ENCODE measurements around the gene DPH2. TPM values are rescaled to one million over a fixed set of nuclear protein-coding genes. Genes with fewer than 3 reads are reported as not detected.

Gene DPH2
- total RNA-seq, 3 donors from 2014 or later = 16.2 to 22.0 (median 18.3) TPM

DNA sequence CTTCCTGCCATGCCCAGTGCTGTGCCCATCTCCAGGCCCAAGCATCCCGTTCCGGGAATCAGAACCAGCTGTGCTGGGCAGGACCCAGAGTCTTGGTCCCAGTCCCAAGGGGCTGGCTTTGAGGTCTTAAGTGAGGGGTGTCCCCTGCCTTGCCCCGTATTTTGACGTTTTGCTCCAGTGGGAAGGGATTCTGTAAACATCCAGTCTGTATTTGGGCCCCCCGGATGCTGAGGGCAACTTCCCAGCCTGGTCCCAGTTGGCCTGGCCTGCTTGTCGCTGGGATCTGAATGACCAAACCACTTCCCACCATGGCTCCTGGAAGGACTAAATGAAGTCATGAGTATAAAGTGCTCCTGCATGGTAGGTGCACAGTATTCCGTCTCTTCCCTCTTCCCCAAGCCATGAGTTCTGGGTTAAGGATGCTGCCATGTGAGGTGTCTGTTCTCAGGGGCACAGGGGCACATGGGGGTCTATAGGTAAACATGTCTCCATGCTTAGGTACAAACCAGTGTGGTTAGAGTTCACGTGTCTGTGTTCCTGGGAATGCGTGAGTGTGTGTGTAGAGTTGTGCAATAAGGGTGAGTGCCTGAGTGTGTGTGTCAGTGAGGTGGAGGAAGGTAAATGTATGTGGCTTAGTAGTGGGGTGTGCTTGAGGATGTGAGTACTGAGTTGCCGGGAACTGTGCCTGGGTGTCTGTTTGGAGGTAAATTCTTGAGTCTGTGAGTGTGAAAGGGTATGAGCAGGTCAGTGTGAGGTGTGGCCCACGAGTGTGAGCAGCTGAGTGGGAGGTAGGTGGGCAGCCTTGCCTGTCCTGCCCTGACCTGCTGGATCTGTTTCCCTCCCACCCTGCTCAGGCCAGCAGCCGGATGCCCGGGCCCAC, 10.7 kb downstream of the DPH2 start:
- TF ChIP-seq POLR2AphosphoS5 (IDR thresholded peaks at IDR 0.05) (no peak), POLR2A (IDR thresholded peaks at IDR 0.05) (no peak)
- TF ChIP-seq, protein P1, sequence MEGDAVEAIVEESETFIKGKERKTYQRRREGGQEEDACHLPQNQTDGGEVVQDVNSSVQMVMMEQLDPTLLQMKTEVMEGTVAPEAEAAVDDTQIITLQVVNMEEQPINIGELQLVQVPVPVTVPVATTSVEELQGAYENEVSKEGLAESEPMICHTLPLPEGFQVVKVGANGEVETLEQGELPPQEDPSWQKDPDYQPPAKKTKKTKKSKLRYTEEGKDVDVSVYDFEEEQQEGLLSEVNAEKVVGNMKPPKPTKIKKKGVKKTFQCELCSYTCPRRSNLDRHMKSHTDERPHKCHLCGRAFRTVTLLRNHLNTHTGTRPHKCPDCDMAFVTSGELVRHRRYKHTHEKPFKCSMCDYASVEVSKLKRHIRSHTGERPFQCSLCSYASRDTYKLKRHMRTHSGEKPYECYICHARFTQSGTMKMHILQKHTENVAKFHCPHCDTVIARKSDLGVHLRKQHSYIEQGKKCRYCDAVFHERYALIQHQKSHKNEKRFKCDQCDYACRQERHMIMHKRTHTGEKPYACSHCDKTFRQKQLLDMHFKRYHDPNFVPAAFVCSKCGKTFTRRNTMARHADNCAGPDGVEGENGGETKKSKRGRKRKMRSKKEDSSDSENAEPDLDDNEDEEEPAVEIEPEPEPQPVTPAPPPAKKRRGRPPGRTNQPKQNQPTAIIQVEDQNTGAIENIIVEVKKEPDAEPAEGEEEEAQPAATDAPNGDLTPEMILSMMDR (IDR thresholded peaks at IDR 0.05) = no peak
- Histone ChIP-seq H3K4me1 (peaks cover 0 to 18% of the 10 kb centered on the region in 2 donors), H3K27me3 (no peaks in the 10 kb centered on the region), H3K4me3 (peak overlapping the region; percentile 76 to 85 (median 81)), H3K36me3 (no peaks in the 10 kb centered on the region), H3K9me3 (no peaks in the 10 kb centered on the region), H3K27ac (peak overlapping the region; percentile 61 to 72)
- DNase-seq (ENCODE audit: low spot score in 2 of 2) = no peak
- intact Hi-C loops (cut with DNase I; ENCODE audit: low total_unique reads) = no loop called here

DNA sequence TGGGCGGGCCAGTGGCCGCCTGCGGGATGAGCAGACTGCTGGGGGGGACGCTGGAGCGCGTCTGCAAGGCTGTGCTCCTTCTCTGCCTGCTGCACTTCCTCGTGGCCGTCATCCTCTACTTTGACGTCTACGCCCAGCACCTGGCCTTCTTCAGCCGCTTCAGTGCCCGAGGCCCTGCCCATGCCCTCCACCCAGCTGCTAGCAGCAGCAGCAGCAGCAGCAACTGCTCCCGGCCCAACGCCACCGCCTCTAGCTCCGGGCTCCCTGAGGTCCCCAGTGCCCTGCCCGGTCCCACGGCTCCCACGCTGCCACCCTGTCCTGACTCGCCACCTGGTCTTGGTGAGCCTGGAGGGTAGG, 11.3 kb downstream of the DPH2 start:
- no peak for DNase-seq (ENCODE audit: low spot score in 2 of 2)
- intact Hi-C loops (cut with DNase I; ENCODE audit: low total_unique reads) = no loop called here
- H3K27ac ChIP-seq = peak overlapping the region in 1 of 2 donors; percentile 61

DNA sequence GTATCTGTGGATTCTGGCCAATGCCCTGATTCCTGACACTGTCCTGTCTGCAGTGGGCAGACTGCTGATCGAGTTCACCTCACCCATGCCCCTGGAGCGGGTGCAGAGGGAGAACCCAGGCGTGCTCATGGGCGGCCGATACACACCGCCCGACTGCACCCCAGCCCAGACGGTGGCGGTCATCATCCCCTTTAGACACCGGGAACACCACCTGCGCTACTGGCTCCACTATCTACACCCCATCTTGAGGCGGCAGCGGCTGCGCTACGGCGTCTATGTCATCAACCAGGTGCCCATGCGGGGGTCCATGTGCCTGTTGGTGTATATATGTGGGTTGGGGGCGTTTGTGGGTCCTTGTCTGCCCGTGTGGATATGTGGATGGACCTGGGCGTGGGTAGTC, 11.8 kb downstream of the DPH2 start:
- Histone ChIP-seq H3K27ac (no peak overlapping the region), H3K9me3 (no peaks in the 10 kb centered on the region), H3K4me3 (no peak overlapping the region), H3K4me1 (peaks cover 0 to 9% of the 10 kb centered on the region in 2 donors), H3K36me3 (no peaks in the 10 kb centered on the region), H3K27me3 (no peaks in the 10 kb centered on the region)
- intact Hi-C loops (cut with DNase I; ENCODE audit: low total_unique reads) = no loop called here
- TF ChIP-seq POLR2A (IDR thresholded peaks at IDR 0.05) (no peak), POLR2AphosphoS5 (IDR thresholded peaks at IDR 0.05) (no peak)
- TF ChIP-seq, protein P1 (IDR thresholded peaks at IDR 0.05) = no peak
- no peak for DNase-seq (ENCODE audit: low spot score in 2 of 2)

More for the DNA sequence above, 11.3 kb downstream of the DPH2 start:
- TF ChIP-seq POLR2A (IDR thresholded peaks at IDR 0.05) (no peak), POLR2AphosphoS5 (IDR thresholded peaks at IDR 0.05) (no peak)
- TF ChIP-seq, protein P1 (IDR thresholded peaks at IDR 0.05) = no peak
- H3K9me3 ChIP-seq = no peaks in the 10 kb centered on the region
- H3K4me3 ChIP-seq = peak overlapping the region in 1 of 3 donors; percentile 85
- H3K27me3 ChIP-seq = no peaks in the 10 kb centered on the region
- H3K4me1 ChIP-seq = peaks cover 0 to 12% of the 10 kb centered on the region in 2 donors
- H3K36me3 ChIP-seq = no peaks in the 10 kb centered on the region

DNA sequence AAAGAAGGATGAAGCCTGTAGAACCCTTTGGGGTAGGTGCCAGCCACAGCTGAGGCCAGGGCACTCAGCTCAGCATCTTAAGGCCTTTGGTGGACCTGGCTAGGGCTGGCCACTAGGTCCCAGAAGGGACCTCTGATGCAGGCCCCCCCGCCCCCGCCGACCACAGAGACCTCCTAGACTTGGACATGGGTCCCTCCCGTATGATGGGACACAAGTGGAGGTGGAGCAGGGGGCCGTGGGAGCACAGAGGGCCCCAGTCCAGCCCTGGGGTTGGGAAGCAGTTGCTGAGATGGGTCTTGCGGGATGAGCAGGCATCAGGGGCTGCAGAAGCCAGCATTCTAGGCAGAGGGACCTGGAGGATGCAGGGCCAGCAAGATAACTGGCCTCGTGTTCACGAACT, 12.4 kb downstream of the DPH2 start:
- H3K4me1 ChIP-seq = peaks cover 0 to 9% of the 10 kb centered on the region in 2 donors
- no peaks in the 10 kb centered on the region for H3K27me3 ChIP-seq
- H3K27ac ChIP-seq = peak overlapping the region in 1 of 2 donors; percentile 5
- no peak overlapping the region for H3K4me3 ChIP-seq
- DNase-seq (ENCODE audit: low spot score in 2 of 2) = no peak
- intact Hi-C loops (cut with DNase I; ENCODE audit: low total_unique reads) = no loop called here
- TF ChIP-seq POLR2A (IDR thresholded peaks at IDR 0.05) (no peak), POLR2AphosphoS5 (IDR thresholded peaks at IDR 0.05) (no peak)
- TF ChIP-seq, protein P1 (IDR thresholded peaks at IDR 0.05) = no peak
- no peaks in the 10 kb centered on the region for H3K36me3 ChIP-seq
- no peaks in the 10 kb centered on the region for H3K9me3 ChIP-seq

DNA sequence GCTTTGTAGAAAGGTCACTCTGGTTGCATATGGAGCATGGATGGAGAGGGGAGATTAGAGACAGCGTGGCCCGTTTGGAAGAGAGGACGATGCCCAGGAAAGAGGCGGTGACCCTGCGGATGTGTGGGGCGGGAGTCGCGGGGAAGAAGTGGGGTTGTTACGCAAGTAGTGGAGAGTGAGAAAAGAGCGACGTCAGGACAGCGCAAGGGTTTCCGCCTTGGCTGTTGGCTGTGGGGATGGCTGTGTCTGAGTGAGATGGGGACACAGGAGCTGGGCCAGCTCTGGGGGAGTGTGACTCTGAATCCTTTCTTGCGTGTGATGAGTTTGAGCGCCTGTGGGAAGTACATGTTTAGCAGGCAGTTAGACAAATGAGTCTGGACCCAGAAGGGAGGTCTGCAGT, 13.0 kb downstream of the DPH2 start:
- Histone ChIP-seq H3K36me3 (no peaks in the 10 kb centered on the region), H3K27ac (peak overlapping the region in 1 of 2 donors; percentile 5), H3K4me1 (peaks cover 0 to 9% of the 10 kb centered on the region in 2 donors), H3K27me3 (no peaks in the 10 kb centered on the region), H3K4me3 (no peak overlapping the region), H3K9me3 (no peaks in the 10 kb centered on the region)
- intact Hi-C loops (cut with DNase I; ENCODE audit: low total_unique reads) = no loop called here
- DNase-seq (ENCODE audit: low spot score in 2 of 2) = no peak
- TF ChIP-seq POLR2AphosphoS5 (IDR thresholded peaks at IDR 0.05) (no peak), POLR2A (IDR thresholded peaks at IDR 0.05) (no peak)
- TF ChIP-seq, protein P1 (IDR thresholded peaks at IDR 0.05) = no peak

Measured in breast epithelium (tissue), 4 donors.